ENCODE measurements around the gene SERPINE2.

SERPINE2 gene

GRCh38 chr2:223934870-223935269, 104.2 kb downstream of the SERPINE2 start:
- H3K4me3 ChIP-seq (ENCODE audit: low read depth, low read length): no peak overlapping the region
- no peak for TF ChIP-seq CTCF (IDR thresholded peaks at IDR 0.05; ENCODE audit: low read depth, low read length)

- H3K4me3 ChIP-seq (ENCODE audit: low read depth, low read length): no peak overlapping the region
- TF ChIP-seq CTCF (IDR thresholded peaks at IDR 0.05; ENCODE audit: low read depth, low read length): no peak
Observed at GRCh38 chr2:223932816-223933800, 106.0 kb downstream of the SERPINE2 start.

DNA sequence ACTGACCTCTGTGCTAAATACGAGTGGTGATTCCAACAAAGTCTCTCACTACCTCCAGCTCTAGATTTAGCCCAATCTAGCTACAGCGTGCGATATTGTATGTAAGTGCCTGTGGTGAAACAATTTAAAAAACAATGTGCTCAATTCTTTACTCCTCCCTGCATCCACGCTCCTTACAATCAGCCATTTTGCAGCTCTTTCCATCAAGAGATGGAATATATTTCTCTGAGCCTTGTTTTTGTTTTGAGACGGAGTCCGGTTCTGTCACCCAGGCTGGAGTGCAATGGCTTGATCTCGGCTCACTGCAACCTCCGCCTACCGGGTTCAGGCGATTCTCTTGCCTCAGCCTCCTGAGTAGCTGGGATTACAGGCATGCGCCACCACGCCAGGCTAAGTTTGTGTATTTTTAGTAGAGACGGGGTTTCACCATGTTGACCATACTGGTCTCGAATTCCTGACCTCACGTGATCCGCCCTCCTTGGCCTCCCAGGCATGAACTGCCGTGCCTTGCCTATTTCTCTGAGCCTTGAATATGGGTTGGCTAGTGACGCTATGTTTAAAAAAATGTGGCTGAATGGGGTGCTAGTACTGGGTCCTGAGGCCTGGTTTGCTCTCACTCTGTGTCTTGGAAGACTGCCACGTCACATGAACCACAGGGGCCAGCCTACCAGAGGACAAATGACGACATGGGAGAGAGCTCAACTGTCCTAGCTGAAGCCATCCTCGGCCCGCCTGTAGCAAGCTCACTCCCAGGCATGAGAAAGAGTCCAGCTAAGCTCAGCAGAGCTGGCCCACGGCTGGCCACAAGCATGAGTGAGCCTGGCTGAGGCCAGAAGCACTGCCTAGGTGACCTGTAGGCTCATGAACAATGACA, 108.7 kb downstream of the SERPINE2 start:
- no peak overlapping the region for H3K4me3 ChIP-seq (ENCODE audit: low read depth, low read length)
- no peak for TF ChIP-seq CTCF (IDR thresholded peaks at IDR 0.05; ENCODE audit: low read depth, low read length)

DNA sequence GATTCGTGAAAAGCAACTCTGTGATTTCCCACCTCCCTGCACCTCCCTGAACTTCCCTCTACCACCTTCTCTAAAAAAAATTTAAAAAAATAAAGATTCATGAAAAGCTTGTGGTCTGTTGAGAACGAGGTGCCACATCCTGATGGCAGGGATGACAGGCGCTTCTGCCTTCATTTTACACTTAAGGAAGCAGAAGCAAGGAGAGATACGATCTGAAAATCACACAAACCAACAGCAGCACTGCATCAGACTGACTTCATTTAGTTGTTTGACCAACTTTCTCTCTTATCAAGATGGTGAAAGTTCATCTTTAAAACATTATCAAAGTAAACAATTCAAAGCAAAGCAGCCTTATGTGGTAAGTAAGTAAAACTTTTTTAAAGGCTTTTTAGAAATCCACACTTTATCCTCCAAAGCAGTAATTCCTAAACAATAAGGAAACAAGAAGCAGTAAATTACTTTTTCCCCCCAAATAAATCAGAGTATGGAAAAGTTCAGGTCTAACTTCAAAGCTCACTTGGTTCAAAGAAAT, 109.4 kb downstream of the SERPINE2 start:
- no peak for TF ChIP-seq CTCF (IDR thresholded peaks at IDR 0.05; ENCODE audit: low read depth, low read length)
- H3K4me3 ChIP-seq (ENCODE audit: low read depth, low read length): no peak overlapping the region

GRCh38 chr2:223928113-223929006, 110.7 kb downstream of the SERPINE2 start:
- TF ChIP-seq CTCF (IDR thresholded peaks at IDR 0.05; ENCODE audit: low read depth, low read length): no peak
- no peak overlapping the region for H3K4me3 ChIP-seq (ENCODE audit: low read depth, low read length)

- TF ChIP-seq CTCF (IDR thresholded peaks at IDR 0.05; ENCODE audit: low read depth, low read length): no peak
Observed at GRCh38 chr2:223925106-223925505, 114.0 kb downstream of the SERPINE2 start.

More at GRCh38 chr2:223925106-223925505, 114.0 kb downstream of the SERPINE2 start:
- no peak overlapping the region for H3K4me3 ChIP-seq (ENCODE audit: low read depth, low read length)
